ENCODE results near the gene DGAT2.

DNA sequence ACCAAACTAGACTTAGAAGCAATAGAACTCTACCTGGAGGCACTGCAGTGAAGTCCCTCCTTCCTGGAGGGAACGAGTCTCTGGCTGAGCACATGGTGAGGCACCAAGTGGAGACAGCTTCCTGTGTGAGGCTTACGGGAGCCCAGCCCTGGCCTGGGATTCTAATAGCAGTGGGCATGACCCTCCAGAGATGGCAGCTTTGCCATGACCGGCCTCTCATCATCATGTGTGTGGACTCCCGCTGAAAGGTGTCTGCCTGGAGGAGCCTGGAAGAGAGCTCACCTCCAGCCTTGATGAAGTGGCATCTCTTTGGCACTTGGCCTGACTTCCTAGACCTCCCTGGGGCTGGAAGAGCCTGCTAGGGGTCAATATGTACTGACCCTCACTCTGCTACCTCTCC, 8.0 kb downstream of the DGAT2 start:
- TF ChIP-seq, protein P1, sequence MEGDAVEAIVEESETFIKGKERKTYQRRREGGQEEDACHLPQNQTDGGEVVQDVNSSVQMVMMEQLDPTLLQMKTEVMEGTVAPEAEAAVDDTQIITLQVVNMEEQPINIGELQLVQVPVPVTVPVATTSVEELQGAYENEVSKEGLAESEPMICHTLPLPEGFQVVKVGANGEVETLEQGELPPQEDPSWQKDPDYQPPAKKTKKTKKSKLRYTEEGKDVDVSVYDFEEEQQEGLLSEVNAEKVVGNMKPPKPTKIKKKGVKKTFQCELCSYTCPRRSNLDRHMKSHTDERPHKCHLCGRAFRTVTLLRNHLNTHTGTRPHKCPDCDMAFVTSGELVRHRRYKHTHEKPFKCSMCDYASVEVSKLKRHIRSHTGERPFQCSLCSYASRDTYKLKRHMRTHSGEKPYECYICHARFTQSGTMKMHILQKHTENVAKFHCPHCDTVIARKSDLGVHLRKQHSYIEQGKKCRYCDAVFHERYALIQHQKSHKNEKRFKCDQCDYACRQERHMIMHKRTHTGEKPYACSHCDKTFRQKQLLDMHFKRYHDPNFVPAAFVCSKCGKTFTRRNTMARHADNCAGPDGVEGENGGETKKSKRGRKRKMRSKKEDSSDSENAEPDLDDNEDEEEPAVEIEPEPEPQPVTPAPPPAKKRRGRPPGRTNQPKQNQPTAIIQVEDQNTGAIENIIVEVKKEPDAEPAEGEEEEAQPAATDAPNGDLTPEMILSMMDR (IDR thresholded peaks at IDR 0.05; ENCODE audit: borderline replicate concordance, extremely low read depth, low read length, poor library complexity, severe bottlenecking) = no peak
- no peak for TF ChIP-seq EZH2 (IDR thresholded peaks at IDR 0.05; ENCODE audit: borderline replicate concordance, low read depth, low read length, severe bottlenecking)
